T-helper 2 cell treated with Interferon-gamma antibody and Interleukin-4, amounts not matched to agents 5 μg/mL and 100 μg/mL, for 36 hours (primary cell): ENCODE results near the gene UBXN11.
"Not testable (repeated sequence)": the region's sequence is repeated elsewhere in the genome, so short reads cannot be mapped to it uniquely, and the experiment has no call there.

Experiments used
- DNase-seq: peaks from one replicate; pipeline ENCODE4 v3.0.0; 2021; ENCODE audit warnings: low spot score
- H3K27ac Mint-ChIP-seq: one replicate; pipeline ENCODE4 v1.8.0; 2021; ENCODE audit warnings: mild to moderate bottlenecking, mixed read lengths
- H3K27me3 Mint-ChIP-seq: one replicate; pipeline ENCODE4 v1.8.0; 2021; ENCODE audit warnings: low read depth, mixed read lengths
- H3K36me3 Mint-ChIP-seq: one replicate; pipeline ENCODE4 v1.8.0; 2021; ENCODE audit warnings: low read depth, mixed read lengths
- H3K4me1 Mint-ChIP-seq: one replicate; pipeline ENCODE4 v1.8.0; 2021; ENCODE audit warnings: low read depth, mixed read lengths
- H3K4me3 Mint-ChIP-seq: one replicate; pipeline ENCODE4 v1.8.0; 2022; ENCODE audit warnings: mild to moderate bottlenecking, moderate library complexity, mixed read lengths
- H3K9me3 Mint-ChIP-seq: one replicate; pipeline ENCODE4 v1.8.0; 2021; ENCODE audit warnings: mixed read lengths

UBXN11 gene

GRCh38 chr1:26307363-26307781 is 936 bp upstream of the UBXN11 start:
- Mint-ChIP-seq H3K36me3 (peaks cover 2% of the 10 kb centered on the region), H3K4me1 (peaks cover 33% of the 10 kb centered on the region), H3K27ac (peak overlapping the region; percentile 97), H3K27me3 (no peaks in the 10 kb centered on the region), H3K9me3 (no peaks in the 10 kb centered on the region), H3K4me3 (peak overlapping the region; percentile 98)
- DNase-seq = no peak

- DNase-seq = no peak
- H3K4me1 Mint-ChIP-seq = peaks cover 29% of the 10 kb centered on the region
- H3K27ac Mint-ChIP-seq = peak overlapping the region; percentile 97
- no peaks in the 10 kb centered on the region for H3K27me3 Mint-ChIP-seq
- H3K36me3 Mint-ChIP-seq = peaks cover 2% of the 10 kb centered on the region
- peak overlapping the region; percentile 98 for H3K4me3 Mint-ChIP-seq
- H3K9me3 Mint-ChIP-seq = no peaks in the 10 kb centered on the region
Measured at GRCh38 chr1:26305667-26306289, 658 bp downstream of the UBXN11 start.

GRCh38 chr1:26302733-26303405 is 3.6 kb downstream of the UBXN11 start:
- H3K4me1 Mint-ChIP-seq = peaks cover 26% of the 10 kb centered on the region
- no peaks in the 10 kb centered on the region for H3K9me3 Mint-ChIP-seq
- H3K27ac Mint-ChIP-seq = no peak overlapping the region
- no peak for DNase-seq
- no peak overlapping the region for H3K4me3 Mint-ChIP-seq
- H3K27me3 Mint-ChIP-seq = no peaks in the 10 kb centered on the region
- H3K36me3 Mint-ChIP-seq = no peaks in the 10 kb centered on the region

GRCh38 chr1:26300578-26301275 is 5.7 kb downstream of the UBXN11 start:
- Mint-ChIP-seq H3K9me3 (no peaks in the 10 kb centered on the region), H3K27me3 (no peaks in the 10 kb centered on the region), H3K4me3 (no peak overlapping the region), H3K36me3 (no peaks in the 10 kb centered on the region), H3K4me1 (peaks cover 8% of the 10 kb centered on the region), H3K27ac (peak overlapping the region; percentile 43)
- DNase-seq = no peak

GRCh38 chr1:26297791-26298124 is 8.7 kb downstream of the UBXN11 start:
- Mint-ChIP-seq H3K4me3 (no peak overlapping the region), H3K27me3 (no peaks in the 10 kb centered on the region), H3K9me3 (no peaks in the 10 kb centered on the region), H3K4me1 (peaks cover 5% of the 10 kb centered on the region), H3K36me3 (peaks cover 4% of the 10 kb centered on the region), H3K27ac (no peak overlapping the region)
- DNase-seq = no peak

GRCh38 chr1:26297057-26297790 is 9.2 kb downstream of the UBXN11 start:
- Mint-ChIP-seq H3K36me3 (peaks cover 4% of the 10 kb centered on the region), H3K27me3 (no peaks in the 10 kb centered on the region), H3K27ac (no peak overlapping the region), H3K4me3 (no peak overlapping the region), H3K4me1 (peaks cover 5% of the 10 kb centered on the region), H3K9me3 (no peaks in the 10 kb centered on the region)
- no peak for DNase-seq

- H3K4me1 Mint-ChIP-seq = peaks cover 10% of the 10 kb centered on the region
- H3K9me3 Mint-ChIP-seq = no peaks in the 10 kb centered on the region
- DNase-seq = no peak
- no peak overlapping the region for H3K27ac Mint-ChIP-seq
- peaks cover 8% of the 10 kb centered on the region for H3K36me3 Mint-ChIP-seq
- H3K27me3 Mint-ChIP-seq = no peaks in the 10 kb centered on the region
- no peak overlapping the region for H3K4me3 Mint-ChIP-seq
Measured at GRCh38 chr1:26296340-26297056, 9.9 kb downstream of the UBXN11 start.

GRCh38 chr1:26295194-26296138 is 11.0 kb downstream of the UBXN11 start:
- Mint-ChIP-seq H3K27me3 (no peaks in the 10 kb centered on the region), H3K4me3 (no peak overlapping the region), H3K36me3 (peaks cover 8% of the 10 kb centered on the region), H3K27ac (no peak overlapping the region), H3K9me3 (no peaks in the 10 kb centered on the region), H3K4me1 (peaks cover 13% of the 10 kb centered on the region)
- DNase-seq = no peak

GRCh38 chr1:26293911-26294463 is 12.4 kb downstream of the UBXN11 start:
- no peak overlapping the region for H3K27ac Mint-ChIP-seq
- no peaks in the 10 kb centered on the region for H3K9me3 Mint-ChIP-seq
- peaks cover 23% of the 10 kb centered on the region for H3K4me1 Mint-ChIP-seq
- H3K36me3 Mint-ChIP-seq = peaks cover 12% of the 10 kb centered on the region
- no peaks in the 10 kb centered on the region for H3K27me3 Mint-ChIP-seq
- no peak overlapping the region for H3K4me3 Mint-ChIP-seq
- DNase-seq = no peak

- not testable (repeated sequence) for H3K4me3 Mint-ChIP-seq, H3K27ac Mint-ChIP-seq, H3K9me3 Mint-ChIP-seq, H3K27me3 Mint-ChIP-seq, DNase-seq
- H3K4me1 Mint-ChIP-seq = peaks cover 36% of the 10 kb centered on the region
- H3K36me3 Mint-ChIP-seq = peaks cover 12% of the 10 kb centered on the region
Measured at GRCh38 chr1:26292735-26293134, 13.7 kb downstream of the UBXN11 start.

- Mint-ChIP-seq H3K4me1 (peaks cover 43% of the 10 kb centered on the region), H3K9me3 (no peaks in the 10 kb centered on the region), H3K27me3 (no peaks in the 10 kb centered on the region), H3K27ac (peak overlapping the region; percentile 85), H3K36me3 (peaks cover 12% of the 10 kb centered on the region), H3K4me3 (no peak overlapping the region)
- DNase-seq = no peak
Measured at GRCh38 chr1:26291939-26292338, 14.5 kb downstream of the UBXN11 start.

- no peaks in the 10 kb centered on the region for H3K27me3 Mint-ChIP-seq
- no peak overlapping the region for H3K4me3 Mint-ChIP-seq
- H3K27ac Mint-ChIP-seq = peak overlapping the region; percentile 97
- H3K4me1 Mint-ChIP-seq = peaks cover 46% of the 10 kb centered on the region
- no peak for DNase-seq
- H3K9me3 Mint-ChIP-seq = no peaks in the 10 kb centered on the region
- H3K36me3 Mint-ChIP-seq = peaks cover 12% of the 10 kb centered on the region
Measured at GRCh38 chr1:26291433-26291832, 15.0 kb downstream of the UBXN11 start.
